K562 (cell line): ENCODE data around the gene KRT82. TPM values are rescaled to one million over a fixed set of nuclear protein-coding genes. Genes with fewer than 3 reads are reported as not detected.

Experiments used
- ATAC-seq: fragments of 200-7000 bp; cut with Tn5 transposase; 3 replicates; pipeline ENCODE4 v1.9.1; 2020; ENCODE audit warnings: moderate library complexity
- BruUV-seq: library from RNA; stranded (reverse); fragments of 400-500 nt; replicated peaks from 2 replicates; lab custom pipeline; 2021; lab: Mats Ljungman, UMichigan
- CTCF ChIA-PET: fragments of 300-600 bp; formaldehyde crosslinking; extraction: SDS; loops from one replicate; lab custom pipeline; 2021; ENCODE audit warnings: low intra/inter-chr PET ratio; lab: Yijun Ruan, JAX
- POLR2A ChIA-PET: fragments of 300-600, 350-650 bp; sonication (Branson Sonifier 250); formaldehyde crosslinking; extraction: SDS; loops from one replicate; lab custom pipeline; 2021; ENCODE audit warnings: antibody characterized with exemption, inconsistent platforms; lab: Yijun Ruan, JAX
- DNase-seq, 4 experiments: peaks; one replicate each; pipeline versions ENCODE4 v3.0.0 to v3.0.0-alpha.2; 2011 to 2018; ENCODE audit warnings: low spot score in 3 of 4, mixed read lengths in 3 of 4; ENCODE audit errors: extremely low read depth in 1 of 4
- FAIRE-seq: peaks from 2 replicates; lab custom pipeline; 2011; peaks lifted over from hg19 to GRCh38; lab: Jason Lieb, UNC
- H2AFZ ChIP-seq: 2 replicates; pipeline ENCODE4 v1.6.0; 2011; ENCODE audit warnings: low read depth, low read length, control low read depth, inconsistent platforms
- H3K27ac ChIP-seq: fragments of 200-600 bp; 3 replicates; pipeline ENCODE4 v1.8.0; 2011; ENCODE audit warnings: low read depth, mild to moderate bottlenecking, control low read depth, inconsistent platforms, low read length, moderate library complexity, mixed read lengths; ENCODE audit errors: extremely low read depth
- H3K27me3 ChIP-seq, 2 experiments: fragments of 300-600 bp in 1 of 2; 2 replicates in 1 of 2; 3 replicates in 1 of 2; pipeline versions ENCODE4 v1.6.0 to v1.8.0; 2011; ENCODE audit warnings: inconsistent platforms in 2 of 2, low read length in 2 of 2, mild to moderate bottlenecking in 1 of 2, mixed read lengths in 1 of 2, moderate library complexity in 1 of 2; ENCODE audit not compliant: control insufficient read depth in 2 of 2, insufficient read depth in 2 of 2
- H3K36me3 ChIP-seq: fragments of 300-600 bp; 3 replicates; pipeline ENCODE4 v1.8.0; 2011; ENCODE audit warnings: mild to moderate bottlenecking, low read length, inconsistent platforms; ENCODE audit not compliant: control insufficient read depth, insufficient read depth
- H3K4me1 ChIP-seq, 2 experiments: fragments of 200-600 bp in 1 of 2; replicated peaks in 1 of 2; 2 replicates in 1 of 2; 3 replicates in 1 of 2; pipeline versions ENCODE4 v1.5.1 to v1.8.0; 2011; ENCODE audit warnings: inconsistent platforms in 2 of 2, low read length in 2 of 2, mild to moderate bottlenecking in 1 of 2, mixed read lengths in 1 of 2, moderate library complexity in 1 of 2; ENCODE audit not compliant: control insufficient read depth in 2 of 2, insufficient read depth in 2 of 2
- H3K4me2 ChIP-seq: 2 replicates; pipeline ENCODE4 v1.6.1; 2011; ENCODE audit warnings: low read length, control low read depth, inconsistent platforms, mixed read lengths; ENCODE audit not compliant: insufficient read depth
- H3K4me3 ChIP-seq: fragments of 200-600 bp; sonication (generic), shearing (Covaris generic); 2 replicates; pipeline ENCODE4 v1.5.1; 2016; ENCODE audit warnings: control low read depth, inconsistent platforms
- H3K79me2 ChIP-seq: fragments of 200-600 bp; 3 replicates; pipeline ENCODE4 v1.8.0; 2011; ENCODE audit warnings: low read length, inconsistent platforms; ENCODE audit not compliant: control insufficient read depth, insufficient read depth
- H3K9ac ChIP-seq, 2 experiments: 2 replicates each; pipeline versions ENCODE4 v1.6.0 to v1.6.1; 2011; ENCODE audit warnings: low read depth in 2 of 2, low read length in 2 of 2, control low read depth in 1 of 2, inconsistent platforms in 1 of 2, mild to moderate bottlenecking in 1 of 2, mixed read lengths in 1 of 2; ENCODE audit not compliant: insufficient read depth in 1 of 2
- H3K9me1 ChIP-seq: one replicate; pipeline ENCODE4 v1.6.0; 2011; ENCODE audit warnings: inconsistent platforms, mild to moderate bottlenecking, low read length, moderate library complexity; ENCODE audit not compliant: control insufficient read depth, insufficient read depth
- H3K9me3 ChIP-seq: replicated peaks from 2 replicates; pipeline ENCODE4 v1.5.1; 2011; ENCODE audit warnings: low read depth, low read length, inconsistent platforms; ENCODE audit not compliant: control insufficient read depth, insufficient read depth
- H4K20me1 ChIP-seq: replicated peaks from 2 replicates; pipeline ENCODE4 v1.6.1; 2011; ENCODE audit warnings: low read length, inconsistent platforms, mixed read lengths; ENCODE audit not compliant: control insufficient read depth, insufficient read depth
- ELF4 ChIP-seq: fragments of 450-650 bp; formaldehyde crosslinking; IDR thresholded peaks from 2 replicates; pipeline ENCODE4 v1.4.0; 2022; ENCODE audit warnings: missing genetic modification characterization
- ETV5 ChIP-seq: sonication (generic); formaldehyde crosslinking; IDR thresholded peaks from 2 replicates; pipeline ENCODE4 v1.4.0; 2020; ENCODE audit warnings: low read depth, mild to moderate bottlenecking, missing genetic modification reagents
- KAT8 ChIP-seq: fragments of 450-650 bp; IDR thresholded peaks from 2 replicates; pipeline ENCODE4 v1.6.1; 2016; ENCODE audit warnings: low read depth, mild to moderate bottlenecking
- KDM2B ChIP-seq: fragments of 250-450 bp; sonication (Bioruptor Pico); IDR thresholded peaks from 2 replicates; pipeline ENCODE4 v1.8.0; 2021; ENCODE audit warnings: mild to moderate bottlenecking, moderate library complexity
- RBBP5 ChIP-seq: fragments of 200-600 bp; sonication (generic); IDR thresholded peaks from 2 replicates; pipeline ENCODE4 v1.6.1; 2012; ENCODE audit warnings: borderline replicate concordance, mild to moderate bottlenecking, low read length, control low read depth, inconsistent platforms; ENCODE audit not compliant: insufficient read depth, poor library complexity, severe bottlenecking
- RUNX1 ChIP-seq: sonication (generic); IDR thresholded peaks from 2 replicates; pipeline ENCODE4 v1.6.1; 2016; ENCODE audit warnings: antibody characterized with exemption, low read depth
- TAL1 ChIP-seq: fragments of 450-650 bp; IDR thresholded peaks from 2 replicates; pipeline ENCODE4 v1.6.1; 2016; ENCODE audit warnings: mild to moderate bottlenecking
- ZNF253 ChIP-seq: fragments of 250-450 bp; sonication (Bioruptor Pico); conservative IDR thresholded peaks from 2 replicates; pipeline ENCODE4 v1.6.1; 2021; ENCODE audit warnings: mild to moderate bottlenecking
- WGBS: fragments of 100-300 bp; shearing (Covaris generic); methylation state at CpG from one replicate; pipeline ENCODE4 v1.1.6; 2016; ENCODE audit warnings: low coverage, mixed read lengths; ENCODE audit not compliant: insufficient coverage; ENCODE audit errors: missing lambda C conversion rate; 5-methylcytosine and 5-hydroxymethylcytosine counted together
- in situ Hi-C: fragments of 300-500 bp; cut with MboI; formaldehyde crosslinking; loops from 4 replicates; pipeline ENCODE4 v1.15.0; 2018; ENCODE audit warnings: inconsistent platforms, mixed read lengths
- intact Hi-C: fragments of 100-400 bp; cut with micrococcal nuclease; formaldehyde crosslinking; loops from 2 replicates; pipeline ENCODE4 v1.14.2; 2022
- polyA plus RNA-seq, 8 experiments: library from polyadenylated mRNA; depleted of rRNA in 4 of 8; stranded (reverse) in 5 of 8; unstranded in 3 of 8; fragments of >200 nt; fragmentation: Nextera tagmentation in 2 of 8; fragmentation: Illumina TruSeq in 1 of 8; extraction: Ambion mirVana in 2 of 8; extraction: Trizol in 1 of 8; gene quantifications; 2 replicates each; pipeline versions ENCODE4 v1.2.1 to v1.2.3, GENCODE V29; 2011 to 2014; ENCODE audit warnings: inconsistent platforms in 1 of 8, missing spikeins in 1 of 8
- total RNA-seq, 7 experiments: library from RNA; depleted of rRNA in 6 of 7; stranded (reverse); fragments of >200 nt in 6 of 7; fragmentation: Illumina TruSeq in 2 of 7; extraction: Trizol in 2 of 7; gene quantifications; 2 replicates each; pipeline versions ENCODE4 v1.2.1 to v1.2.3, GENCODE V29; 2011 to 2021; ENCODE audit warnings: low replicate concordance in 1 of 7
- TF ChIP-seq, protein P1 (sequence below): fragments of 450-650 bp; IDR thresholded peaks from 2 replicates; pipeline ENCODE4 v1.6.1; 2018; ENCODE audit warnings: mild to moderate bottlenecking, low read depth; ENCODE audit not compliant: partially characterized antibody

The KRT82 gene
- total and polyA plus RNA-seq, 9 of the 15 experiments (the other 6 are each of a cell fraction or from before 2014, with no cell fraction given) = not detected

DNA sequence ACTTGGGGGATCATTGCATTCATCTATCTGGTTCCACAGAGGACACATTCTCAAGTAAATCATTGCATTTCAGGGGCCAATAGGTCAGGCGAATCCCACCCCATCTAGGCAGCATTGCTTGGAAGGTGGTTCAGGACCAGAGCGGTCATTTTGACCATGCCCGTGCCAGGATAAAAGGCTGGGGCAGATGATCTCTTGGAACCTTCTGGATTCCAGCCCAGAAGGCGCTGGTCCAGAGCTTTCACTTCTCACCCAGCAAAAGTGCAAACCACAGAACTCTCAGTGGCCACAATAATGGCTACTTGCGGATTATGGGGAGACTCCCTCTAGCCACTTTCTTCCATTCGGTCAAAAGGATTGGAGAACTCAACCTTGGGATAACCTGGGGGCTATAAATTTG, 38.3 kb downstream of the KRT82 start:
- H2AFZ ChIP-seq = no peak overlapping the region
- 0 out of 2 replicates have a peak, but pooled peaks cover 5% of the 10 kb centered on the region for H4K20me1 ChIP-seq
- no peaks in the 10 kb centered on the region for H3K36me3 ChIP-seq
- ChIA-PET POLR2A (no interaction called here), CTCF (no interaction called here)
- H3K4me3 ChIP-seq = no peak overlapping the region
- H3K4me2 ChIP-seq = no peak overlapping the region
- no peaks in the 10 kb centered on the region for H3K9me3 ChIP-seq
- intact Hi-C loops = loop anchor here (10.0 kb wide), 1 partner anchor 213 kb away; no protein-coding TSS in a partner anchor
- TF ChIP-seq RBBP5 = no peak
- no peak for TF ChIP-seq ELF4
- no peak for TF ChIP-seq RUNX1
- TF ChIP-seq KDM2B = no peak
- TF ChIP-seq, protein P1, sequence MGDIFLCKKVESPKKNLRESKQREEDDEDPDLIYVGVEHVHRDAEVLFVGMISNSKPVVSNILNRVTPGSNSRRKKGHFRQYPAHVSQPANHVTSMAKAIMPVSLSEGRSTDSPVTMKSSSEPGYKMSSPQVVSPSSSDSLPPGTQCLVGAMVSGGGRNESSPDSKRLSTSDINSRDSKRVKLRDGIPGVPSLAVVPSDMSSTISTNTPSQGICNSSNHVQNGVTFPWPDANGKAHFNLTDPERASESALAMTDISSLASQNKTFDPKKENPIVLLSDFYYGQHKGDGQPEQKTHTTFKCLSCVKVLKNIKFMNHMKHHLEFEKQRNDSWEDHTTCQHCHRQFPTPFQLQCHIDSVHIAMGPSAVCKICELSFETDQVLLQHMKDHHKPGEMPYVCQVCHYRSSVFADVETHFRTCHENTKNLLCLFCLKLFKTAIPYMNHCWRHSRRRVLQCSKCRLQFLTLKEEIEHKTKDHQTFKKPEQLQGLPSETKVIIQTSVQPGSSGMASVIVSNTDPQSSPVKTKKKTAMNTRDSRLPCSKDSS = no peak
- TF ChIP-seq ZNF253 (CRISPR knock-in tag) = no peak
- TF ChIP-seq ETV5 (CRISPR knock-in tag) = no peak
- TF ChIP-seq TAL1 = no peak
- no peak for TF ChIP-seq KAT8
- no peak overlapping the region for H3K9ac ChIP-seq
- H3K4me1 ChIP-seq = no peaks in the 10 kb centered on the region
- no TSS peak for BruUV-seq
- DNase-seq = no peak
- WGBS = under 1% methylated on average over 6 of the region's 6 CpGs
- ATAC-seq = no peak
- FAIRE-seq = no peak
- H3K79me2 ChIP-seq = no peaks in the 10 kb centered on the region
- no peak overlapping the region for H3K27ac ChIP-seq
- in situ Hi-C loops = no loop called here
- H3K27me3 ChIP-seq = peaks cover 23 to 50% of the 10 kb centered on the region in 2 experiments; a peak in 4 of 5 replicates
- H3K9me1 ChIP-seq = no peaks in the 10 kb centered on the region
